ENCODE measurements around the gene PIK3R5. TPM values are rescaled to one million over a fixed set of nuclear protein-coding genes. Genes with fewer than 3 reads are reported as not detected.

Gene PIK3R5
- polyA plus RNA-seq, 3 donors: 32.1 to 127 (median 47.5) TPM

- intact Hi-C loops (cut with micrococcal nuclease): no loop called here
- H3K4me3 Mint-ChIP-seq: no peak overlapping the region
- peak overlapping the region in 1 of 2 donors; percentile 39 for H3K27ac ChIP-seq (ENCODE audit: low read depth in 1 of 2, low read length in 2 of 2)
- H3K4me1 Mint-ChIP-seq: peaks cover 31% of the 10 kb centered on the region
- H3K27me3 Mint-ChIP-seq (ENCODE audit: low read depth in 3 of 3): no peaks in the 10 kb centered on the region
- 97% methylated on average over 15 of the region's 15 CpGs for WGBS (ENCODE audit: insufficient coverage)
- peaks cover 5 to 17% of the 10 kb centered on the region in 2 donors for H3K4me1 ChIP-seq (ENCODE audit: control insufficient read depth in 1 of 2, insufficient read depth in 2 of 2, low read length in 2 of 2)
- peaks cover 85 to 100% of the 10 kb centered on the region in 2 donors for H3K36me3 ChIP-seq (replicated peaks in 1 of 2; ENCODE audit: control insufficient read depth in 1 of 2, insufficient read depth in 2 of 2, low read length in 2 of 2)
- no peak for DNase-seq
- no peak for TF ChIP-seq CTCF (IDR thresholded peaks at IDR 0.05)
- no peak overlapping the region for H3K4me2 ChIP-seq (replicated peaks; ENCODE audit: extremely low read depth, low read length, poor library complexity, severe bottlenecking)
- peaks cover 98% of the 10 kb centered on the region for H4K20me1 ChIP-seq (ENCODE audit: insufficient read depth, low read length)
- H3K79me2 ChIP-seq (ENCODE audit: insufficient read depth, low read length): no peaks in the 10 kb centered on the region
- H2AFZ ChIP-seq (ENCODE audit: insufficient read depth, low read depth, low read length, poor library complexity, severe bottlenecking): no peak overlapping the region
- H3K9me3 Mint-ChIP-seq: peaks cover 0 to 3% (median 0%) of the 10 kb centered on the region in 7 donors
- H3K27ac Mint-ChIP-seq: peak overlapping the region in 2 of 7 donors; percentile 41 to 53
- no peaks in the 10 kb centered on the region for H3K9me3 ChIP-seq (replicated peaks in 1 of 2; ENCODE audit: control insufficient read depth in 1 of 2, insufficient read depth in 1 of 2, low read length in 2 of 2)
- no peak overlapping the region for H3K9ac ChIP-seq (ENCODE audit: insufficient read depth, low read length, poor library complexity, severe bottlenecking)
- H3K36me3 Mint-ChIP-seq: peaks cover 92 to 100% of the 10 kb centered on the region in 2 donors
- no peaks in the 10 kb centered on the region for H3K27me3 ChIP-seq (ENCODE audit: control insufficient read depth in 2 of 2, insufficient read depth in 2 of 2, low read length in 2 of 2)
- H3K4me3 ChIP-seq (replicated peaks in 1 of 3; ENCODE audit: low read depth in 2 of 3, low read length in 3 of 3): no peak overlapping the region
Observed at GRCh38 chr17:8893621-8894201, 71.8 kb downstream of the PIK3R5 start.

DNA sequence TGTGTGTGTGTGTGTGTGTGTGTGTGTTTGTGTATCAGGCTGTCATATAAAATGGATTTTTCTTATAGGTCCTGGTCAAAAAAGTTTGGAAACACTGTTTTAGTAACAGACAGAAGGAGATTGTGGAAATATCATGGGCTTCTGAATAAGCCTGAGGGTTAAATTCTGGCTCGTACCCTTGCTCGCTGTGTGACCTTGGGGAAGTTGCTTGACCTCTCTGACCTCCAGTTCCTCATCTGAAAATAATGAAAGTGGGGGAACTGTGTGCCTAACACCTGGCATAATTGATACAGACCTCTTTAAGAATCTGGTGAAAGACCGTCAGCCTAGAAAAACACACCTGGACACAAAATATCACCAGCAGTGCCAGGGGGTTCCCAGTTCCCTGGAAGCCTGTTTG is 72.4 kb downstream of the PIK3R5 start:
- no CpG with 5 or more reads among the region's 3 CpGs for WGBS (ENCODE audit: insufficient coverage)
- Histone ChIP-seq H3K4me1 (ENCODE audit: control insufficient read depth in 1 of 2, insufficient read depth in 2 of 2, low read length in 2 of 2) (peaks cover 0 to 11% of the 10 kb centered on the region in 2 donors), H3K79me2 (ENCODE audit: insufficient read depth, low read length) (no peaks in the 10 kb centered on the region), H4K20me1 (ENCODE audit: insufficient read depth, low read length) (peaks cover 98% of the 10 kb centered on the region), H3K27ac (ENCODE audit: low read depth in 1 of 2, low read length in 2 of 2) (peak overlapping the region in 1 of 2 donors; percentile 39), H3K36me3 (replicated peaks in 1 of 2; ENCODE audit: control insufficient read depth in 1 of 2, insufficient read depth in 2 of 2, low read length in 2 of 2) (peaks cover 85 to 100% of the 10 kb centered on the region in 2 donors), H3K27me3 (ENCODE audit: control insufficient read depth in 2 of 2, insufficient read depth in 2 of 2, low read length in 2 of 2) (no peaks in the 10 kb centered on the region), H2AFZ (ENCODE audit: insufficient read depth, low read depth, low read length, poor library complexity, severe bottlenecking) (no peak overlapping the region), H3K9ac (ENCODE audit: insufficient read depth, low read length, poor library complexity, severe bottlenecking) (no peak overlapping the region), H3K4me2 (replicated peaks; ENCODE audit: extremely low read depth, low read length, poor library complexity, severe bottlenecking) (no peak overlapping the region), H3K4me3 (replicated peaks in 1 of 3; ENCODE audit: low read depth in 2 of 3, low read length in 3 of 3) (no peak overlapping the region), H3K9me3 (replicated peaks in 1 of 2; ENCODE audit: control insufficient read depth in 1 of 2, insufficient read depth in 1 of 2, low read length in 2 of 2) (no peaks in the 10 kb centered on the region)
- Mint-ChIP-seq H3K4me3 (no peak overlapping the region), H3K27ac (peak overlapping the region in 5 of 7 donors; percentile 66 to 78 (median 70)), H3K4me1 (peaks cover 24% of the 10 kb centered on the region), H3K9me3 (peaks cover 0 to 3% (median 0%) of the 10 kb centered on the region in 7 donors), H3K36me3 (peaks cover 89 to 100% of the 10 kb centered on the region in 2 donors), H3K27me3 (ENCODE audit: low read depth in 3 of 3) (no peaks in the 10 kb centered on the region)
- DNase-seq: no peak
- intact Hi-C loops (cut with micrococcal nuclease): no loop called here
- no peak for TF ChIP-seq CTCF (IDR thresholded peaks at IDR 0.05)
